ENCODE data around the gene FOXD4L3. TPM values are rescaled to one million over a fixed set of nuclear protein-coding genes. Genes with fewer than 3 reads are reported as not detected.
"Not testable (repeated sequence)": the region's sequence is repeated elsewhere in the genome, so short reads cannot be mapped to it uniquely, and the experiment has no call there.

The FOXD4L3 gene
- total RNA-seq, 1 donor from 2014 or later: not detected

GRCh38 chr9:68324518-68324917, 21.9 kb downstream of the FOXD4L3 start:
- not testable (repeated sequence) for H3K9me3 ChIP-seq (ENCODE audit: insufficient read depth, low read depth, low read length); H3K27me3 ChIP-seq (ENCODE audit: insufficient read depth, low read length); H3K27ac ChIP-seq (ENCODE audit: low read depth, low read length); H3K4me1 ChIP-seq (ENCODE audit: insufficient read depth, low read length); H3K36me3 Mint-ChIP-seq (ENCODE audit: low read depth, unreplicated experiment); H3K4me1 Mint-ChIP-seq (ENCODE audit: low read depth, unreplicated experiment); FAIRE-seq; H3K36me3 ChIP-seq (ENCODE audit: insufficient read depth, low read length); H3K27ac Mint-ChIP-seq (ENCODE audit: unreplicated experiment); H3K9me3 Mint-ChIP-seq (ENCODE audit: unreplicated experiment); H3K27me3 Mint-ChIP-seq (ENCODE audit: low read depth, unreplicated experiment); H3K4me3 Mint-ChIP-seq (ENCODE audit: unreplicated experiment); H3K9ac ChIP-seq (ENCODE audit: low read length); H3K79me2 ChIP-seq (ENCODE audit: insufficient read depth, low read length); H2AFZ ChIP-seq (ENCODE audit: low read depth, low read length); H4K20me1 ChIP-seq (ENCODE audit: insufficient read depth, low read length); DNase-seq (ENCODE audit: low read depth); H3K4me2 ChIP-seq (ENCODE audit: low read length); H3K4me3 ChIP-seq (ENCODE audit: insufficient read depth, low read depth, low read length)

GRCh38 chr9:68329106-68329505, 26.4 kb downstream of the FOXD4L3 start:
- H3K27ac ChIP-seq (ENCODE audit: low read depth, low read length); H2AFZ ChIP-seq (ENCODE audit: low read depth, low read length); H3K27me3 Mint-ChIP-seq (ENCODE audit: low read depth, unreplicated experiment); H3K36me3 ChIP-seq (ENCODE audit: insufficient read depth, low read length); H3K36me3 Mint-ChIP-seq (ENCODE audit: low read depth, unreplicated experiment); H4K20me1 ChIP-seq (ENCODE audit: insufficient read depth, low read length); H3K4me1 Mint-ChIP-seq (ENCODE audit: low read depth, unreplicated experiment); H3K27me3 ChIP-seq (ENCODE audit: insufficient read depth, low read length); H3K27ac Mint-ChIP-seq (ENCODE audit: unreplicated experiment); FAIRE-seq; H3K4me3 Mint-ChIP-seq (ENCODE audit: unreplicated experiment); H3K79me2 ChIP-seq (ENCODE audit: insufficient read depth, low read length); H3K9me3 Mint-ChIP-seq (ENCODE audit: unreplicated experiment); H3K4me3 ChIP-seq (ENCODE audit: insufficient read depth, low read depth, low read length); H3K4me1 ChIP-seq (ENCODE audit: insufficient read depth, low read length); H3K9me3 ChIP-seq (ENCODE audit: insufficient read depth, low read depth, low read length); DNase-seq (ENCODE audit: low read depth); H3K9ac ChIP-seq (ENCODE audit: low read length); H3K4me2 ChIP-seq (ENCODE audit: low read length): not testable (repeated sequence)

GRCh38 chr9:68330531-68331173, 28.0 kb downstream of the FOXD4L3 start:
- not testable (repeated sequence) for H3K27me3 Mint-ChIP-seq (ENCODE audit: low read depth, unreplicated experiment); H3K9me3 Mint-ChIP-seq (ENCODE audit: unreplicated experiment)

GRCh38 chr9:68332122-68332521, 29.5 kb downstream of the FOXD4L3 start:
- not testable (repeated sequence) for H3K36me3 Mint-ChIP-seq (ENCODE audit: low read depth, unreplicated experiment); FAIRE-seq; H3K4me1 ChIP-seq (ENCODE audit: insufficient read depth, low read length); H3K4me3 ChIP-seq (ENCODE audit: insufficient read depth, low read depth, low read length); H3K27me3 ChIP-seq (ENCODE audit: insufficient read depth, low read length); H2AFZ ChIP-seq (ENCODE audit: low read depth, low read length); DNase-seq (ENCODE audit: low read depth); H3K4me3 Mint-ChIP-seq (ENCODE audit: unreplicated experiment); H3K4me1 Mint-ChIP-seq (ENCODE audit: low read depth, unreplicated experiment); H3K27me3 Mint-ChIP-seq (ENCODE audit: low read depth, unreplicated experiment); H4K20me1 ChIP-seq (ENCODE audit: insufficient read depth, low read length); H3K9me3 Mint-ChIP-seq (ENCODE audit: unreplicated experiment); H3K27ac Mint-ChIP-seq (ENCODE audit: unreplicated experiment); H3K9me3 ChIP-seq (ENCODE audit: insufficient read depth, low read depth, low read length); H3K27ac ChIP-seq (ENCODE audit: low read depth, low read length); H3K36me3 ChIP-seq (ENCODE audit: insufficient read depth, low read length); H3K79me2 ChIP-seq (ENCODE audit: insufficient read depth, low read length); H3K9ac ChIP-seq (ENCODE audit: low read length); H3K4me2 ChIP-seq (ENCODE audit: low read length)

More at GRCh38 chr9:68330531-68331173, 28.0 kb downstream of the FOXD4L3 start:
- not testable (repeated sequence) for DNase-seq (ENCODE audit: low read depth); H3K36me3 ChIP-seq (ENCODE audit: insufficient read depth, low read length); H3K27me3 ChIP-seq (ENCODE audit: insufficient read depth, low read length); FAIRE-seq; H3K4me2 ChIP-seq (ENCODE audit: low read length); H3K4me1 ChIP-seq (ENCODE audit: insufficient read depth, low read length); H3K4me3 Mint-ChIP-seq (ENCODE audit: unreplicated experiment); H3K9ac ChIP-seq (ENCODE audit: low read length); H3K36me3 Mint-ChIP-seq (ENCODE audit: low read depth, unreplicated experiment); H3K9me3 ChIP-seq (ENCODE audit: insufficient read depth, low read depth, low read length); H3K4me3 ChIP-seq (ENCODE audit: insufficient read depth, low read depth, low read length); H3K27ac Mint-ChIP-seq (ENCODE audit: unreplicated experiment); H2AFZ ChIP-seq (ENCODE audit: low read depth, low read length); H4K20me1 ChIP-seq (ENCODE audit: insufficient read depth, low read length); H3K4me1 Mint-ChIP-seq (ENCODE audit: low read depth, unreplicated experiment); H3K79me2 ChIP-seq (ENCODE audit: insufficient read depth, low read length); H3K27ac ChIP-seq (ENCODE audit: low read depth, low read length)

GRCh38 chr9:68335935-68336334, 33.3 kb downstream of the FOXD4L3 start:
- not testable (repeated sequence) for H3K36me3 Mint-ChIP-seq (ENCODE audit: low read depth, unreplicated experiment); FAIRE-seq; H4K20me1 ChIP-seq (ENCODE audit: insufficient read depth, low read length); H3K4me3 ChIP-seq (ENCODE audit: insufficient read depth, low read depth, low read length); H3K4me1 ChIP-seq (ENCODE audit: insufficient read depth, low read length); H3K4me1 Mint-ChIP-seq (ENCODE audit: low read depth, unreplicated experiment); H2AFZ ChIP-seq (ENCODE audit: low read depth, low read length); H3K4me3 Mint-ChIP-seq (ENCODE audit: unreplicated experiment); H3K4me2 ChIP-seq (ENCODE audit: low read length); H3K79me2 ChIP-seq (ENCODE audit: insufficient read depth, low read length); H3K27ac ChIP-seq (ENCODE audit: low read depth, low read length); DNase-seq (ENCODE audit: low read depth); H3K9ac ChIP-seq (ENCODE audit: low read length); H3K27me3 Mint-ChIP-seq (ENCODE audit: low read depth, unreplicated experiment); H3K9me3 ChIP-seq (ENCODE audit: insufficient read depth, low read depth, low read length); H3K27ac Mint-ChIP-seq (ENCODE audit: unreplicated experiment); H3K9me3 Mint-ChIP-seq (ENCODE audit: unreplicated experiment); H3K27me3 ChIP-seq (ENCODE audit: insufficient read depth, low read length); H3K36me3 ChIP-seq (ENCODE audit: insufficient read depth, low read length)

GRCh38 chr9:68336639-68337339, 34.1 kb downstream of the FOXD4L3 start:
- H3K9ac ChIP-seq (ENCODE audit: low read length); H3K36me3 Mint-ChIP-seq (ENCODE audit: low read depth, unreplicated experiment); H3K4me2 ChIP-seq (ENCODE audit: low read length); H3K9me3 Mint-ChIP-seq (ENCODE audit: unreplicated experiment); H3K9me3 ChIP-seq (ENCODE audit: insufficient read depth, low read depth, low read length); H3K4me3 Mint-ChIP-seq (ENCODE audit: unreplicated experiment); H3K4me1 ChIP-seq (ENCODE audit: insufficient read depth, low read length); H3K36me3 ChIP-seq (ENCODE audit: insufficient read depth, low read length); H3K4me3 ChIP-seq (ENCODE audit: insufficient read depth, low read depth, low read length); H4K20me1 ChIP-seq (ENCODE audit: insufficient read depth, low read length); H3K4me1 Mint-ChIP-seq (ENCODE audit: low read depth, unreplicated experiment); H3K27ac Mint-ChIP-seq (ENCODE audit: unreplicated experiment); H3K27ac ChIP-seq (ENCODE audit: low read depth, low read length); DNase-seq (ENCODE audit: low read depth); H3K27me3 ChIP-seq (ENCODE audit: insufficient read depth, low read length); FAIRE-seq; H2AFZ ChIP-seq (ENCODE audit: low read depth, low read length); H3K79me2 ChIP-seq (ENCODE audit: insufficient read depth, low read length); H3K27me3 Mint-ChIP-seq (ENCODE audit: low read depth, unreplicated experiment): not testable (repeated sequence)

Data from astrocyte (in vitro differentiated cells and primary cell).